HG03457 (cell line): ENCODE data around the gene KCTD21.
"Not testable (repeated sequence)": the region's sequence is repeated elsewhere in the genome, so short reads cannot be mapped to it uniquely, and the experiment has no call there.

Source experiments
- ATAC-seq: cut with Tn5 transposase; IDR thresholded peaks from one replicate; pipeline ENCODE4 v1.9.1; 2021; ENCODE audit warnings: moderate number of reproducible peaks; ENCODE audit not compliant: unreplicated experiment

KCTD21 gene

GRCh38 chr11:78179459-78180071 lies 8.9 kb downstream of the KCTD21 start:
- no peak for ATAC-seq

- no peak for ATAC-seq
Measured at GRCh38 chr11:78177216-78177615, 11.2 kb downstream of the KCTD21 start.

- ATAC-seq: no peak
Measured at GRCh38 chr11:78176605-78177141, 11.8 kb downstream of the KCTD21 start.

GRCh38 chr11:78175862-78176261 lies 12.6 kb downstream of the KCTD21 start:
- ATAC-seq: not testable (repeated sequence)

- no peak for ATAC-seq
Measured at GRCh38 chr11:78171951-78172350, 16.5 kb downstream of the KCTD21 start.

- no peak for ATAC-seq
Measured at GRCh38 chr11:78170874-78171549, 17.4 kb downstream of the KCTD21 start.

- ATAC-seq: no peak
Measured at GRCh38 chr11:78170413-78170812, 18.0 kb downstream of the KCTD21 start.

- no peak for ATAC-seq
Measured at GRCh38 chr11:78168539-78169477, 19.6 kb downstream of the KCTD21 start.

- no peak for ATAC-seq
Measured at GRCh38 chr11:78166855-78167469, 21.5 kb downstream of the KCTD21 start.

- no peak for ATAC-seq
Measured at GRCh38 chr11:78164471-78164870, 24.0 kb downstream of the KCTD21 start.

GRCh38 chr11:78163828-78164227 lies 24.6 kb downstream of the KCTD21 start:
- no peak for ATAC-seq

- no peak for ATAC-seq
Measured at GRCh38 chr11:78161962-78162371, 26.5 kb downstream of the KCTD21 start.

- no peak for ATAC-seq
Measured at GRCh38 chr11:78161346-78161745, 27.1 kb downstream of the KCTD21 start.

GRCh38 chr11:78160557-78160956 lies 27.9 kb downstream of the KCTD21 start:
- ATAC-seq: no peak

GRCh38 chr11:78158987-78159652 lies 29.3 kb downstream of the KCTD21 start:
- no peak for ATAC-seq

- no peak for ATAC-seq
Measured at GRCh38 chr11:78156127-78156844, 32.1 kb downstream of the KCTD21 start.

- ATAC-seq: no peak
Measured at GRCh38 chr11:78151804-78152203, 36.6 kb downstream of the KCTD21 start.

GRCh38 chr11:78150754-78151153 lies 37.7 kb downstream of the KCTD21 start:
- no peak for ATAC-seq

GRCh38 chr11:78150346-78150745 lies 38.1 kb downstream of the KCTD21 start:
- no peak for ATAC-seq

- ATAC-seq: no peak
Measured at GRCh38 chr11:78149646-78150045, 38.8 kb downstream of the KCTD21 start.
